Measurements from ENCODE around the gene GALNT6. TPM values are rescaled to one million over a fixed set of nuclear protein-coding genes. Genes with fewer than 3 reads are reported as not detected.

GALNT6 gene
- total RNA-seq, 1 donor from 2014 or later = 3.7 TPM

DNA sequence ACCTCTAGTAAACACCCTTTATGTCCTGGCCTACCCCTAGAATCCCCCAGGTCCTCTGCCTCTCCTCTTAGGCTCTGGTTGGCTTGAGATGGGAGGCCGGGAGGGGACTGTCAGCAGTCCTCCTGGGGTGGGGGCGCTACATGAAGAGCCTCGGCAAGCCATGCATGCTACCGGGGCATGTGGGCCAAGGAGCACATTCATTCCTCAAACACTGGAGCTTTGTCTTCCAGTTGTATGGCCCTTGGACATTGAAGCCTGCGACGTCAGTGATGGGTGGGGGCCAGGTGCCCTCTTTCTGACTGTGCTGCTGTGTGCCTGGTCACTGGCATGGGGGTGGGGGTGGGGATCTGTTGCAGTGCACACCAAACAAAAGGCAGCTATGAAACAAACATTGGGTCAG lies 28.9 kb downstream of the GALNT6 start:
- H3K27ac Mint-ChIP-seq = no peak overlapping the region
- H3K36me3 Mint-ChIP-seq (ENCODE audit: insufficient read depth) = no peaks in the 10 kb centered on the region
- H3K4me3 Mint-ChIP-seq (ENCODE audit: low read depth) = no peak overlapping the region
- no peak for TF ChIP-seq CTCF (IDR thresholded peaks at IDR 0.05; ENCODE audit: unreplicated experiment)
- peaks cover 6% of the 10 kb centered on the region for H3K4me1 Mint-ChIP-seq (ENCODE audit: low read depth)
- DNase-seq (ENCODE audit: low spot score, unreplicated experiment) = no peak
- no peaks in the 10 kb centered on the region for H3K27me3 Mint-ChIP-seq
- H3K9me3 Mint-ChIP-seq (ENCODE audit: low read depth) = no peaks in the 10 kb centered on the region

GRCh38 chr12:51361161-51362016 lies 29.8 kb downstream of the GALNT6 start:
- no peaks in the 10 kb centered on the region for H3K36me3 Mint-ChIP-seq (ENCODE audit: insufficient read depth)
- H3K27ac Mint-ChIP-seq = peak overlapping the region; percentile 81
- peaks cover 6% of the 10 kb centered on the region for H3K4me1 Mint-ChIP-seq (ENCODE audit: low read depth)
- TF ChIP-seq CTCF (IDR thresholded peaks at IDR 0.05; ENCODE audit: unreplicated experiment) = no peak
- no peaks in the 10 kb centered on the region for H3K27me3 Mint-ChIP-seq
- H3K4me3 Mint-ChIP-seq (ENCODE audit: low read depth) = no peak overlapping the region
- no peak for DNase-seq (ENCODE audit: low spot score, unreplicated experiment)
- no peaks in the 10 kb centered on the region for H3K9me3 Mint-ChIP-seq (ENCODE audit: low read depth)

DNA sequence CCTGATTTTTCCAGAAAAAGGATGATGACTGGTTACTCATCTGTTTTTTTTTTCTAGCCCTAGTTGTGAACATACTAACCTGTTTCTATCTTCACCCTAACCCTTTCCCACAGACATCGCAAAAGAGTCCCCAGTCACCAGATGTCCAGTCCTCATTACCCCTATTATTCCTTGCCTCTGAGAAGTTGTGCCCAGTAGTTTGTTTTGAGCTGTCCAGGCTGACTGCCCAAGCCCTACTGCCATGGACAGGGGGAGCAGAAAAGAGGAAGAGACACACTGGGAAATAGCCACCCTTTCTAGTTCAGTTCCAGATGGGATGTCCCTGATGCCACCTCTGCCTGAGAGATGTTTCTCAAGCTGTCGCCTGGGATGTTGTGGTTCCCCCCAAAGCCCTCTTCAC lies 30.9 kb downstream of the GALNT6 start:
- H3K27me3 Mint-ChIP-seq = no peaks in the 10 kb centered on the region
- no peak for TF ChIP-seq CTCF (IDR thresholded peaks at IDR 0.05; ENCODE audit: unreplicated experiment)
- no peaks in the 10 kb centered on the region for H3K9me3 Mint-ChIP-seq (ENCODE audit: low read depth)
- no peak for DNase-seq (ENCODE audit: low spot score, unreplicated experiment)
- no peak overlapping the region for H3K27ac Mint-ChIP-seq
- H3K36me3 Mint-ChIP-seq (ENCODE audit: insufficient read depth) = no peaks in the 10 kb centered on the region
- H3K4me3 Mint-ChIP-seq (ENCODE audit: low read depth) = no peak overlapping the region
- peaks cover 6% of the 10 kb centered on the region for H3K4me1 Mint-ChIP-seq (ENCODE audit: low read depth)

DNA sequence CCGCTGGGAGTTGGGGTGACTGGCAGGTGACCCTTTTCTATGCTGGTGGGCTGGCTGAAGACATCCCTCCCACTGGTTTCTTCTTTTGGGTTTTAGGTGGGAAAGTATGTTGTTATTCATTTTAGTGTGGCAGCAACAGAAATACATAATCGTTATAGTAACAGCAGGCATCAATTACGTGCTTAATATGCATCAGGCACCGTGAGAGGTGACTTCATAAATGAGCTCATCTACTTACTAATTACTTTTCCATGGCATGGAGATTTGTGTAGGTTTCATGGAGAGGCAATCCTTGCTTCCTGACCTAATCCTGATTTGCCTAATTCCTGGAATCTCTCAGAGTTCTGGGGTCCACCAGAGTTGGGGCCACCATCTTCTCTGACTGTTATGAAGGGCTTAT lies 31.4 kb downstream of the GALNT6 start:
- DNase-seq (ENCODE audit: low spot score, unreplicated experiment) = no peak
- no peaks in the 10 kb centered on the region for H3K9me3 Mint-ChIP-seq (ENCODE audit: low read depth)
- no peak overlapping the region for H3K27ac Mint-ChIP-seq
- no peaks in the 10 kb centered on the region for H3K36me3 Mint-ChIP-seq (ENCODE audit: insufficient read depth)
- no peak for TF ChIP-seq CTCF (IDR thresholded peaks at IDR 0.05; ENCODE audit: unreplicated experiment)
- H3K4me1 Mint-ChIP-seq (ENCODE audit: low read depth) = peaks cover 6% of the 10 kb centered on the region
- H3K4me3 Mint-ChIP-seq (ENCODE audit: low read depth) = no peak overlapping the region
- no peaks in the 10 kb centered on the region for H3K27me3 Mint-ChIP-seq

DNA sequence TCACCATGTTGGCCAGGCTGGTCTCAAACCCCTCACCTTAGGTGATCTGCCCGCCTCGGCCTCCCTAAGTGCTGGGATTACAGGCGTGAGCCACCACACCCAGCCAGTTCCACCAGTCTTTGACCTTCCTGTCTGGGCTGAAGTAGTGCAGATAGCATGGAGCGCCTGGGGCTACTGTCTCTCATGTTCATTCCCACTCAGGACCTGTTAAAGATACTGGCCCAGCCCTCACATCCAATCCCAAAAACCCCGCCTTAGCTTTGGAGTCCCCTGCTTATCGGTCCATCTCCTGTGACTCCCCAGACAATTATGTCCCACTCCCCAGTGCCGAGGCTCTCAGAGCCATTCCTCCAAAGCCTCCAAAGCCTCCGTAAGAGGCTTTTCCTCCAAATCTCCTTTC lies 32.7 kb downstream of the GALNT6 start:
- no peak for TF ChIP-seq CTCF (IDR thresholded peaks at IDR 0.05; ENCODE audit: unreplicated experiment)
- H3K9me3 Mint-ChIP-seq (ENCODE audit: low read depth) = no peaks in the 10 kb centered on the region
- no peak overlapping the region for H3K27ac Mint-ChIP-seq
- no peak overlapping the region for H3K4me3 Mint-ChIP-seq (ENCODE audit: low read depth)
- peaks cover 6% of the 10 kb centered on the region for H3K4me1 Mint-ChIP-seq (ENCODE audit: low read depth)
- H3K27me3 Mint-ChIP-seq = no peaks in the 10 kb centered on the region
- no peak for DNase-seq (ENCODE audit: low spot score, unreplicated experiment)
- H3K36me3 Mint-ChIP-seq (ENCODE audit: insufficient read depth) = no peaks in the 10 kb centered on the region

Measured in progenitor cell of endocrine pancreas (in vitro differentiated cells).